ENCODE measurements around the gene FLNA. TPM values are rescaled to one million over a fixed set of nuclear protein-coding genes. Genes with fewer than 3 reads are reported as not detected.
"Not testable (repeated sequence)": the region's sequence is repeated elsewhere in the genome, so short reads cannot be mapped to it uniquely, and the experiment has no call there.

Gene FLNA
- total RNA-seq, 2 donors from 2014 or later = 124 to 773 TPM

DNA sequence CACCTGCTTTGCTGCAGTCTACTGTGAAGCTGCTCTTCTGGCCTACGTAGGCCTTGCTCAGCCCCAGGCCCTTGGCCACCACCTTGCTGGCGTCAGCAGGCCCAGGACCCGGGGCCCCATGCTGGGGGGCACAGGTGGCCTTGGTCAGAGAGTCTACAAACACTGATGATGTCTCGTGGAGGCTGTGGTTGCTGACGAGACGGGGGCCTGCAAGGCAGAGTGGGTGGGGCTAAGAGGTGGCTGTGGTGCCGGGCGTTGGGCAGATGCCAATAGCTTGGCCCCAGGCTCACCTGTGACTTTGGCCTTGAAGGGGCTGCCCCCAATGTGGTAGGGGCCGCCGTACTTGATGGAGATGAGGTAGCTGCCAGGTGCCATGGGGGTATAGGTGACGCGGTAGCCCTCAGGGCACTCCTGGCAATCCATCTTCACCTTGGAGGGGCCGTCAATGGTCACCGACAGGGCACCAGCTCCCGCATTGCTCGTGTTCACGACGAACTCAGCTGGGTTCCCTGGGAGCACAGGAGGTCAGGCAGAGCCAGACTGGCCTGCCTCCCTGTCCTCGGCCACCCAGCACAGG is 25.0 kb downstream of the FLNA start:
- DNase-seq = no peak
- H3K4me3 ChIP-seq = no peak overlapping the region
- H3K9me3 ChIP-seq = no peaks in the 10 kb centered on the region
- no peaks in the 10 kb centered on the region for H3K36me3 ChIP-seq
- no peak for TF ChIP-seq CTCF (IDR thresholded peaks at IDR 0.05)
- H3K9ac ChIP-seq (ENCODE audit: low read depth in 2 of 2, low read length in 2 of 2) = no peak overlapping the region
- no peak overlapping the region for H3K27ac ChIP-seq
- H3K27me3 ChIP-seq = no peaks in the 10 kb centered on the region
- peaks cover 8% of the 10 kb centered on the region for H3K4me1 ChIP-seq
- intact Hi-C loops (cut with DNase I) = no loop called here

DNA sequence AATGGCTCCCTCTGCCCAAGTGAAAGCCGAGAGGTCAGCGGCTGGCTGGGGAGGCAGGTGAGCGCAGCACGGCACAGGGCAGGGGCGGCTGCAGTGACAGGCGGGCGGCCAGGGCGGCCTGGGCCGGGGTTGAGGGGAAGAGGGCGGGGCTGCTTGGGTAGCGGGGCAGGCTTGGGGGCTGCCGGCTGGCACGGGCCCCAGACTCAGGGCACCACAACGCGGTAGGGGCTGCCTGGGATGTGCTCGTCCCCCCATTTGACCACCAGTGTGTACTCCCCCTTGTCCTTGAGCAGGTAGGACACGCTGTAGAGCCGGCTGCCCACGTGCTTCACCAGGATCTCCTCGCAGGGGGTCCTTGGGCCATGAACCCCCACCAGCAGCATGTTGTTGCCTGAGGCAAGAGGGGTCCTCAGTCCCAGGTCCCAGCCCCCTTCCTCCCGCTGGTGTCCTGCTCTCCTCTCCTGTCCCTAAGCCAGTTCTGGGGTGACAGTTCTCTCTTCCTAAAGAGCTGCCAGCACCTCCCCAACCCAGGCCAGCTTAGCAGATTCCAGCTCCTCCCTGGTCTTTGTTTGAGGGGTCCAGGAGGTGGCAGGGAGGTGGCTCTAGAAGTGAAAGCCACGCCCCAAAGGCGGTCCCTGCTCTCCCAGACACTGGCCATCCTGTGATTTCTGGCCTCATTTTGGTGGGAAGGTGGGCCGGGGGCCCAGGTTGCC is 25.6 kb downstream of the FLNA start:
- Histone ChIP-seq H3K27me3 (no peaks in the 10 kb centered on the region), H3K27ac (no peak overlapping the region), H3K36me3 (no peaks in the 10 kb centered on the region), H3K9me3 (no peaks in the 10 kb centered on the region), H3K4me1 (peaks cover 8% of the 10 kb centered on the region), H3K4me3 (no peak overlapping the region), H3K9ac (ENCODE audit: low read depth in 2 of 2, low read length in 2 of 2) (no peak overlapping the region)
- DNase-seq = no peak
- intact Hi-C loops (cut with DNase I) = no loop called here
- no peak for TF ChIP-seq CTCF (IDR thresholded peaks at IDR 0.05)

- no peaks in the 10 kb centered on the region for H3K9me3 ChIP-seq
- H3K27me3 ChIP-seq = no peaks in the 10 kb centered on the region
- H3K36me3 ChIP-seq = no peaks in the 10 kb centered on the region
- peaks cover 8% of the 10 kb centered on the region for H3K4me1 ChIP-seq
- H3K27ac ChIP-seq = no peak overlapping the region
- H3K9ac ChIP-seq (ENCODE audit: low read depth in 2 of 2, low read length in 2 of 2) = no peak overlapping the region
- no peak for TF ChIP-seq CTCF (IDR thresholded peaks at IDR 0.05)
- no peak overlapping the region for H3K4me3 ChIP-seq
- DNase-seq = no peak
- intact Hi-C loops (cut with DNase I) = no loop called here
Observed at GRCh38 chrX:154348114-154348531, 26.3 kb downstream of the FLNA start.

GRCh38 chrX:154343620-154344019 is 30.8 kb downstream of the FLNA start:
- DNase-seq; H3K27me3 ChIP-seq; H3K4me1 ChIP-seq; H3K9ac ChIP-seq (ENCODE audit: low read depth in 2 of 2, low read length in 2 of 2); H3K36me3 ChIP-seq; intact Hi-C loops (cut with DNase I); H3K9me3 ChIP-seq; H3K27ac ChIP-seq; H3K4me3 ChIP-seq: not testable (repeated sequence)

- H3K27ac ChIP-seq; intact Hi-C loops (cut with DNase I); DNase-seq; H3K9ac ChIP-seq (ENCODE audit: low read depth in 2 of 2, low read length in 2 of 2); H3K4me3 ChIP-seq; H3K36me3 ChIP-seq; H3K27me3 ChIP-seq; H3K4me1 ChIP-seq; H3K9me3 ChIP-seq: not testable (repeated sequence)
Observed at GRCh38 chrX:154343063-154343462, 31.4 kb downstream of the FLNA start.

GRCh38 chrX:154341399-154342298 is 32.8 kb downstream of the FLNA start:
- H3K4me1 ChIP-seq; intact Hi-C loops (cut with DNase I); H3K4me3 ChIP-seq: not testable (repeated sequence)

More at GRCh38 chrX:154341399-154342298, 32.8 kb downstream of the FLNA start:
- DNase-seq; H3K9ac ChIP-seq (ENCODE audit: low read depth in 2 of 2, low read length in 2 of 2); H3K9me3 ChIP-seq; H3K27me3 ChIP-seq; H3K36me3 ChIP-seq: not testable (repeated sequence)
- H3K27ac ChIP-seq = peak overlapping the region; percentile 60
